Measurements from ENCODE around the gene CABP4.

CABP4 gene

DNA sequence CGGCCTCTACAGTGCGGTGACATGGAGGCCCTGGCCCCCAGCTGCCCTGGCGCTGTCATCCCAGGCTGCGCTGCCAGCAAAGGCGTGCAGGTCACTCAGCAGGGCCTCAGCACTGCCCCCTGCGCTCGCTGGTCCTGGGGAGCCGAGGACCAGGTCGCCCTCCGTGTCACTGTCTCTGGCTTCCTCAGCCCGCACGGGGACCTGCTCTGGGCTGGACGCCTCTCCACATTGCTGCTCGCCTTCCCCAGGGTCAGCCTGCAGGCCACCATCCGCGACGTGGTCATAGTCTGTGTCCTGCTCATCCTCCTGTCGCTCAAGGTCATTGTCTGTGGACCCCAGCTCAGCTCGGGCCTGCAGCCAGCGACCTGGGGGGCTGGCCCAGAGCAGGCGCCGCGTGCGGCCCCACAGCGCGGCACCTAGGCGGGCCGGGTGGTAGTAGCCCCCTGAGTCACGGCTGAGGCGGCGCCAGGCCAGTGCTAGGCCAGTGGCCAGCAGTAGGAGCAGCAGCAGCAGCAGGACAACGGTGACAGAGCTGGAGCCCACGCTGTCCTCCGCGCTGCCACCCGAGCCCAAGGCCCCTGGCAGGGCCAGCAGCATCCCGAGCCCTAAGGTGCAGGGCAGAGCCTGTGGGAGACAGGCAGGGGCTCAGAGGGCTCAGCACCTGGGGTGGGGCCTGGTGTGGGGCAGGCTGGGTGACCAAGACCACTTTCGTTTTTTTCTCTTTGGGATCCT lies 19.3 kb upstream of the CABP4 start:
- DNase-seq (ENCODE audit: low read depth) = no peak

DNA sequence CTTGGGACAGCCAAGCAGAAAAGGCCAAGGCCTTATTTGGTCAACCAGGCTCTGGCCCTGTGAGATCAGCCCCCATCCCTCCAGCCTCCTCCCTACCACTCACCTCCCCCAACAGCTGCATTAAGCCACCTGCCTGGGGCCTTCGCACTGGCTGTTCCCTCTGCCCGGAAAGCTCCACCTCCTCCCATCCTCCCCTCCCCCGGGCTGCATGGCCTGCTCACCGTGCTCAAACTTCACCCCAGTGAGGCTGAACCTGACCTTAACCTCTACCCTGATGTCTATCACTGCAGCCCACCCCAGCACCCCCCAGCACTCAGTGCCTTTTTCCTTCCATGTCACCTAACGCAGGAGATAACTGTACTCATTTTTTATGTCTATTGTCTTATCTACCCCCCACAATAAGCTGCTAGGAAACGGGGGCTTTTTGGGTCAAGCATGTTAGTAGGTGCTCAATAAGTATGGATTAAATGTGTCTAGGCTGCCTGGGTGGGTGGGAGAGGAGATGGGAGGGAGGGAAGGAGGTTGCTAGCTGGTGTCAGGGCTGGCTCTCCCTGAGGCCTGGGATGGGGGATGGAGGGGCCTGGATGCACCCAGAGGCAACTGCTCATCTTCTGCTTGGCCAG lies 18.6 kb upstream of the CABP4 start:
- DNase-seq (ENCODE audit: low read depth) = peak; percentile 34

DNA sequence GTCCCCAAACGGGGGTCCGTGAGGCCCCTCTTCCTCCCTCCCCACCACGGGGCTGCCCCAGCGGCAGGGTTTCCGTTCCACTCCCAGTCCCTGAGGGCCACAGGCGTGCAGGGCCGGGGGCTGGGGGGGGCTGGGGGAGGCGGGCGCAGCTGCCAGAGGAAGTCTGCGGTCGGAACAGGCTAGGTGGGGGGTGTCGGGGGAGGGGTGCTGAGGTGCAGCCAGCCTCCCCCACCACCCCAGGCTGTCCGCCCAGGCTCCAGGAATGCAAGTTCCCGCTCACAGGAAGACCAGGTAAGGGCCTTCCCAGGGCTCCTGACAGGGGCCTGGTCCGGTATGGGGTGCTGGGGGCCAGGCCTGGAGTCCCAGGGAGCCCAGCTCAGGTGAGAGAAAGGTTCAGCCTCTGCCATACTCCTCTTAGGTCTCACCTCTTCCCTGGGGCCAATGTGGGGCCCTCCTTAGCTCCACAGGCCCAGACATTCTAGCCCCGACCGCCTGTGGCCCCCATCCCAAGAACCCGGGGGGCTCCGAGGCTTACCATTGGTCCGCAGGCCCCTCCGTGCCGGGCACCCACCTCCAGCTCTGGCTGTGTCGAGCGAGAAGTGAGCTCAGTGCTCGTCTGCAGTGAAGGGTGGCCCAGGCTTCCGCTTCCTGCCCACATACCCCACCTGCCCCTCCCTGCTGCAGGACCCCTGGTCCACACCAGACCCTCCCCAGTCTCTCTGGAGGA lies 17.9 kb upstream of the CABP4 start, which contains the start of gene PTPRCAP:
Gene PTPRCAP, minus strand, starts transcription at position 601 of the 727 bp plus-strand sequence. Its CDS starts 63 bp downstream, at position 538.
- DNase-seq (ENCODE audit: low read depth) = no peak

DNA sequence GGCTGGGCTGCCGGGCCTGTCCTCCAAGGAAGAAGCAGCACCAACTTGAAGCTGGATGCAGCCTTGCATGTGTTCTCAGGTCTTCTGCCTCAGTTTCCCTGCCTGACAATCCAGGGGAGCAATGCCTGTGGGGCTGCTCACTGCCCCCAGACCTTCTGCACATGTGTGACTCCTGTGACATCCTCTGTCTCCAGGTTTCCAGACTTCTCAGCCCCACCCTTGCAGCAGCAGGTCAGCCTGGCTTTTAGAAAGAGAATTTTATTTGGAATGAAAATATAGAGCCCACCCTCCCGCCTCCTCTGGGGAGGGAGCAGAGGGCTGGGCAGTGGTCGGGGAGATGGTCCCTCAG lies 17.4 kb upstream of the CABP4 start:
- no peak for DNase-seq (ENCODE audit: low read depth)

DNA sequence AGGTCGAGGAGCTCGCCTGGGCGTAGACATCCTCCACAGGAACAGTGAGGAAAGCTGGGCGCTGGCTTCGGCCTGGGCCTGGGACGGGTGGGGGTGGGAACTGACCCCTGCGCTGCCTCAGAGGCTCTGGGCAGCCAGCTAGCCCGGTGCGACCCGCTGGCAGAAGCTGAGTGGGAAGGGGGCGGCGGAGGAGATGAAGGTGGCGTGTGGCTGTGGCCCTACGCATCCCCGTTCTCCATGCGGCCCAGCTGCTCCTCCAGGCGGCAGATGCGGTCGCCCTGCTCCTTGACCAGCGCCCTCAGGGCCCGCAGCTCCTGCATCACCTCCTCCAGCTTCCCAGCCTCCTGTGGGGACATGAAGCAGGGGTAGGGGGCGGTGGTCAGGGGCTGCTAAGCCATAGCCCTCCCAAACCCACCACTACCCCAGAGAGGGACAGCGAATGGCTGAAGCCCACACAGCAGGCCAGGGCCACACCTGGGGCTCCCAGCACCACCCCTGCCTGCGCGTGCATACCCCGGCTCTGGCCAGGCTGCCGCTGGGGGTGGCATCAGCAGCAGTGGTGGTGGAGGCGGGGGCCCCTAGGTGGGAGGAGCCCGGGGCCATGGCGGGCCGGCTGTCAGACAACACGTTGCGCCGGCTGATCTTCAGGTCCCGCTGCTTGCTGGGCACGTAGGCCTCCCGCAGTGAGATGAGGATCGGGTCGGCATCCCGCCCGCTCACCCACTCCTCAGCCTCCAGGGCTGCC lies 16.8 kb upstream of the CABP4 start:
- DNase-seq (ENCODE audit: low read depth) = no peak

DNA sequence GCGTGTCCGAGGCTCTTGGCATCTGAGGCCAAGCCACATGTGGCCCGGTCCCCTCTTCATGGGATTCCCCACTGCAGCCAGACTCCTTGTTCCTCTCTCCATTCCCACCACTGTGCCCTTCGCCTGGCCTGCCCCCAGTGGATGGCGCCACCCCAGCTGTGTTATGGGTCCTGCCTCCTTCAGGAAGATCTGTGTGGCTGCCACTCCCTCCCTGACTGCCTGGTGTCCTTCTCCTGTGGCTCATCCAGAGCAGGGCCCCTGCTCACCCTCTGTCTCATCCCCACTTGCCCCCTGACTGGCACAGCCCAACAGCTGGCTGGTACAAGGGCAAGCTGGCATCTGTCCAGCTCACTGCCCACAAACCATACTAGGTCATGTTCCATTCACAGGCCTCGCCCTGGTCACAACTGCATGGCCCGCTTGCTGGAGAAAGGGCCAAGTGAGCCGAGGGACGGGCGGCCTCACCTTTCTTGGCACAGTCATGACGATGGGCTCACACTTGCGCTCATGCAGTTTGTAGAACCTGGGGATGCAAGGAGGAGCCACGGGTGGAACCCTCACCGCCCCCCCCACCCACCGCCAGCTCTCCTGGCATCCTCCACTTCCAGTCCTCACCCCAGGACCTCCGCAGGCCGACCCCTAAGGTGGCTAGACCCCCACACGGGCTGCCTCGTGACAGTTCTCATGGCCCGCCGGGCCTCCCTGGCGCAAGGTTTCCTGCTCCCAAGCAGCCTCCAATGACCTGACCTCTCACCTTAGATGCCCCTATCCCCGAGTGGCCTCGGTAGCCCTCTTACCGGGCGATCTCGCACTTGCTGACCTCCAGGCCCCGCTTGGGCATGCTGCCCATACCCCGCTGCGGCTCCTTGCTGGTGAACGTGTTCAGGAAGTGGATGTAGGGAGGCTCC lies 15.6 kb upstream of the CABP4 start:
- DNase-seq (ENCODE audit: low read depth) = no peak

DNA sequence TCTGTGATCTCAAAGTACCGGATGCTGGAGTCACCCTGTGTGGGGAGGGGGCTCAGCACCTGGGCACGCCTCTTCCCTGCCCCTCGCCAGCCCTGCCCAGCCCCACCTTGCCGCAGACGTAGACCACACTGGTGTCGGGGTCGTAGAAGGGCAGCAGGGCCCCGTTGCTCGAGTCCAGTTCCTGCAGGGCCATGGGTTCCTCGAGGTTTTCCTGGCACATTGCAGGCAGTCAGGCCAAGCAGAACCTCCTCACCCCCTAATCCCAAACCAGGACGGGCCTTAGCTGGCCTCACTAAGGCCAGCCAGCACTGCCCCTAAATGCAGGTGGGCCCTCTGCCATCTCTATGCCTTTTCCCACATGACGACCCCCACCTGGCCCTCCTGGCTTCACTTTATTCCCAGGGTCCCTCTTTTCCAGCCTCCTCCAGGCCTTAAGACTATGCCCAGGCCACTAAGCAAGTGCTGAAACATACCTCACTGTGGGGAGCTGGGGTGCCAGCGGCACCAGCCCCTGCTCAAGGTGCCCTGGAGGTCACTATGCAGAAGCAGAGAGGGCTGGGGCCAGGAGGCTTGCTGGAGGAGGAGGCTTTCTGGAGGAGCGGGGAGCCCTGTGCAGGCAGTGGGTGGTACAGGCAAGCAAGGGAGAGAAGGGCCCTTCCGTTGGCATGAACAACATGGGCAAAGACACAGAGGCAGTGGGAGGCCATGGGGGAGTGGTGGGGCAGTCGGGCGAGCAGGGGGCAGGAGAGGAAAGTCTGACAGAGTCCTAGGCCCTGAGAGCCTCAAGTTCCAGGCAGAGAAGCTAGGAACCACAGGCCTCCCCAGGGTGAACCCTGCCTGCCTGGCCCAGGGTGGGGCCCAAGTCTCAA lies 14.7 kb upstream of the CABP4 start:
- no peak for DNase-seq (ENCODE audit: low read depth)

DNA sequence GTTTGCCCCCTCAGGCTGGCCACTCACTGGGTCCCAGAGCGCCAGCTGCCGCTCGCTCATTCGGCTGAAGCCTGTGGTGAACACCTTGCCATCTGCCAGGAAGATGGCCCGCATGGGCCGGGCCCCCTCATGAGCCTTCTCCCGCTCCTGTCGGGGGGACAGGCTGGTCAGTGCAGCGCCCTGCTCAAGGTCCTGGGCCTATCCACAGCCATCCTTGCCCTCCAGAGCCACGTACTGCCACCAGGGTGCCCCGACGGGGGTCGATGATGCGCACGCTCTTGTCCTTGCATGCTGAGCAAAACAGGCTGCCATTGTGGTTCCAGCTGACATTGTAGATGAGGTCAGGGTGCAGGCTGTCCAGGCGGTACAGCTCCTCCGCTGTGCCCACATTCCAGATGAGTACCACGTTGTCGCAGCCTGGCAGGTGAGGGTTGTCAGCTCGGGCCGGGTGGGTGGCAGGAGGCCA lies 14.0 kb upstream of the CABP4 start:
- no peak for DNase-seq (ENCODE audit: low read depth)

DNA sequence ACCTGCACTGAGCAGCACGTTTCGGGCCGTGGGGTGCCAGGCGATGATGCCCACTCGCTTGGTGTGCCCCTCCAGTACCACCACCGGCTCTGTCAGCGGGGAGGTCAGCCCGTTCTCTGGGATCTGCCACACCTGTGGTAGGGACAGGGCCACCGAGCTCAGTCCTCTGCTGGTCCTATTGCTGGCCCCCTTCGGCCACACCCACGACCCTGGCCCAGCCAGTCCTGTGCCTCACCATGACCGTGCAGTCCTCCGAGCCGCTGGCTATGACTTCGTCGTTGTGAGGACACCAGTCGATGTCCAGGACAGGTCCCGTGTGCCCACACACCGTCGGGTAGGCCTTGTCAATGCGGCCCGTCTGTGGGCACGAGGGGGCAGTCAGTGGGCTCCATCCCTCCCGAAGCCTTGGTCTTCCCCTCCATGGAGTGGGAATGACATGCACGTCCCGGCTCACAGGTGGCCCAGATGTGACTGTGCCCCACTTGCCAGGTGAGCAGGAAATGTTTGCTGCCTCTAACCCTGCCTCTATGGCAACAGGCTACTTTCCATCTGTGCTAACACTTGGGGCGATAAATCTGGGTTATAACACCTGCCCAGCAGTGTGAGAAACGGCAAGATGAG lies 13.3 kb upstream of the CABP4 start:
- no peak for DNase-seq (ENCODE audit: low read depth)

DNA sequence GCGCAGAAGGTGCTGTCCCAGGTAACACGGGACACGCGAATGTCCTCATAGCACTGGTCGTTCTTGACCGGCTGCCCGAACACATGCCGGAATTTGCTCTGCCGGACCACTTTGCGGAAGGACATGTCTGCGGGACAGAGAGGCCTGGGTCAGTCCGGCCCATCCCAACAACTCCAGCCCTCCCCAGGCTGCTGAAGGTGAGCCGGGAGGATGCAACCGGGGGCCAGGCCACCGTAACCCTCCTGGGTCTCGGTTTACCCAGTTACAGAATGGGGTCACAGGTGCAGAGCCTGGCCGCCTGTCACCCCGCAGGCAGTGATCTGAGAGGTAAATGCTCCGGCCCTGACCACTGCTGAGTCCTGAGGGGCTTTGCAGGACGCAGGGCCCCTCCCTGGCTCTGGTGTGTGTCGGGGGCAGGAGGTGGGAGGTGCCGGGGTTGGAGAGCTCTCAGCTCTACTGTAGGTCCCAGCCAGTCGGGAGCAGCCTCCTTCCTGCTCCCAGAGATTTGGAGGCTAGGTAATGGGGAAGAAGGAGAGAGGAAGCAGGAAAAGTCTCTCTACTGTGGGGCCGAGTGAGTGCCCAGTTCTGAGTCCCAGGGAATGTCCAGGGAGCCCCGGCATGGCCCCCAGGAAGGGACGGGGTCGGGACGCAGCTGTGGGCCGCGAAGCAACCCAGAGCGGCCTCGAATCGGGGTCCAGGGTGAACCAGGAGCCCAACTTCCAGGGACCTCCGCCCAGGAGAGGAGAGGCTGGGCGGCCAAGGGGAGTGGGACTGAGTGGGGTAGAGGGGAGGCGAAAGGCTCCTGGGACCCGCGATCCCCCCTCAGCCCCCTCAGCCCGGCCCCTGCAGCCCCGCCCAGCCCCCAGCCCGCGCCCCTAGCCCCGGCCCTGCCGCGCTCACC lies 12.4 kb upstream of the CABP4 start:
- DNase-seq (ENCODE audit: low read depth) = no peak

DNA sequence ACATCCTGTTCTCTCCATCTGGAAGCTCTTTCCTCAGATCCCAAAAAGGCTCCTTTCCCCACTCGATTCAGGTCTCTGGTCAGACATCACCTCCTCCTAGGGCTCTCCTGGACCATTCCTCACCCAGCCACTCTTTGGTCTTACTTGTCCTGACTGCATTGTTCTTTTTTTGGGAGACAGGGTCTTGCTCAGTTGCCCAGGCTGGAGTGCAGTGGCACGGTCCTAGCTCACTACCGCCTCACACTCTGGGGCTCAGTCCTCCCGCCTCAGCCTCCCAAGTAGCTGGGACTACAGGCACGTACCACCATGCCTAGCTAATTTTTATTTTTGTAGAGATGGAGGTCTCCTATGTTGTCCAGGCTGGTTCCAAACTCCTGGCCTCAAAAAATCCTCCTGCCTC lies 9.6 kb upstream of the CABP4 start:
- DNase-seq (ENCODE audit: low read depth) = no peak

DNA sequence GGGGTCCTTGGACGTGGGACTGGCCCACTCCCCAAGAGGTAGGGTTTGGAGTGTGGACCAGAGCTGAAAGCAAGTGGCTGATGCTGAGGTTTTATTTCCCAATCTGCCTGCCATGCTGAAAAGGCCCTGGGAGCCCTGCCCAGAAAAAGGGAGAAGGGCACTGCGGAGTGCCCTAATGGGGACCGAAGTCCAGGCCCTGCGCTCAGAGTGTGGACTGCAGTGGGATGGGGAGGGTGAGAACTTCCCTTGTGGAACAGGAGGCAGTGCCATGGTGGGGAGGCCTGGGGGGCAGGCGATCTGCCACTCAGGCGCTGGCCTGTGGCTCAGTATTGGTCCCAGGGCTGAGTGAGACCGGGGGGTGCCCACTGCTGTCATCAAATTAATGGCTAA lies 6.9 kb upstream of the CABP4 start:
- no peak for DNase-seq (ENCODE audit: low read depth)

DNA sequence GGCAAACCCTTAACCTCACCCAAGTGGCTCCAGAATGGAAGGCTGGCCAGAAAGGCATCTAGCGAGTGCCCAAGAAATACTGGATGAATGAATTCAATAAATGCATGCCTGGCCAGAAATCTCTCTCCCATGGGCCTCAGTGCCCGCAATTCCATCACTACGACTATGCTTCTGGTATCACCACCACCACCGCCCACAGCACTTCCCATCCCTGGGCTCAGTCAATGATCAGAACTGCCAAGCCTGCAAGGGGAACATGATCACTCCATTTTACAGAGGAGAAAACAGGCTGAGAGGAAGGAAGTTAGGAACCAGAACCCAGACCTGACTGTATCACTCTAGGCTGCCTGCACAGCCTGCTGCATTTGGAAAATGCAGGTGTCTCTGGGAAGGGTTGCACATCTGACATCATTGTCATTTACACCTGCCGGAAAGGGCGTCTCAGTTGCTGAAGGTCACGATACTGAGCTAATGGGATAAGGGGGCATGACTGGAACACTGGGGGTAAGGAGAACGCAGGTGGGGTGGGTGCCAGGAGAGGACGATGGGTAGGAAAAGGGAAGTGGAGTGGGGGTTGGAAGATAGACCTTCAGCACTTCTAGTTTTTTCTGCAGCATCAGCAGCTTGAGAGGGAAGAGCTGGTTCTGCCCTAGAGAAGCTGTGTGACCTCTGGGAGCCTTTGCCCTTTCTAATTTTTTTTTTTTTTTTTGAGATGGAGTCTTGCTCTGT lies 5.9 kb upstream of the CABP4 start:
- no peak for DNase-seq (ENCODE audit: low read depth)

DNA sequence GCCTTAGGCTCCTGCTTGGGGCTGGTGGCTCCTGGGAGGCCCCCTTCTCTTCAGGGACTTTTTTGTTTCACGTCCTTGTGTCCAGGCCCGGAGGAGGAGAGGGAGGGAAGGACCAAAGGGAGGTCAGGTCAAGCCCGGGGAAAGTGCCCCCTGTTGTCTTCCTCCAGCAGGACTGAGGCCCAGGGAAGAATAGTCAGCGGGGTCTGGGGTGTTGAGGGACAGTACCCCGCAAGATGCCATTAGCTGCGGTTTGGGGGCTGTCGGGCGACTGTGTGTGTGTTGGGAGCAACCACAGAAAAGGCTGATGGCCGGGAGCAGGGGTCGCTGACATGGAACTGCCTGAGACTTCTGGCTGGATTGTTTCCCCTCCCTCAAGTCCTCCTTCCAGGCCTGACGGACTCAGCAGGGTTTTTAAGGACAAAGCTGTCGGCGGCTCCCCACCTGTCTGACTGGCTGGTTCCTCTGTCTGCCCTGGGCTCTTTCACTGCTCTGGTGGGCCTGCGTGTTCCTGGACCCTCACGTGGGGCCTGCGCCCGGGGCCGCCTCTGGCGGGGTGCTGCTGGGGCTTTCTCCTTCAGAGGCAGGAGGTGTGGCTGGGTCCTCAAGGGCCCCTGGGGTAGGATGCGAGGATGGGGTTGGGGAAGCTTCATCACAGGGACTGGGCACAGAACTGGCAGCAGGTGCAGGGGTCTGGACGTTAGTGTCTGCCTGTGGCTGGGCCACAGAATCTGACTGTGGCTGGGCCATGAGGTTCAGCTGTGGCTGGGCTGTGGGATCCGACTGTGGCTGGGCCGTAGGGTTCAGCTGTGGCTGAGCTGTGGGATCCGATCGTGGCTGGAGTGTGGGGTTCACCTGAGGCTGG lies 4.1 kb upstream of the CABP4 start:
- DNase-seq (ENCODE audit: low read depth) = no peak

DNA sequence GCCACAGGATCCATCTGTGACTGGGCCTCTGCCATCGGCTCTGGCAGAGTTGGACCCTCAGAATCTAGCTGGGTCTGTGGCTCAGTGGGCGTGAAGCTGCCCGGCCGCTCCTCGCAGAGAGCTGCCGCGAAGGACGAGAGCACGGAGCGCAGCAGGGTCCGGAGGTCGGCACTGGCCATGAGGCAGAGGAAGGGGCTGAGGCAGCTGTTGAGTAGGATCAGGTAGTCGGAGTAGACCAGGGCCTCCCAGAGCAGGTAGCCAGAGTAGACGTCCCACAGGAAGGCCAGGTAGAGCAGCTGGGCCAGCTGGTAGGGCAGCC lies 3.5 kb upstream of the CABP4 start:
- DNase-seq (ENCODE audit: low read depth) = no peak

DNA sequence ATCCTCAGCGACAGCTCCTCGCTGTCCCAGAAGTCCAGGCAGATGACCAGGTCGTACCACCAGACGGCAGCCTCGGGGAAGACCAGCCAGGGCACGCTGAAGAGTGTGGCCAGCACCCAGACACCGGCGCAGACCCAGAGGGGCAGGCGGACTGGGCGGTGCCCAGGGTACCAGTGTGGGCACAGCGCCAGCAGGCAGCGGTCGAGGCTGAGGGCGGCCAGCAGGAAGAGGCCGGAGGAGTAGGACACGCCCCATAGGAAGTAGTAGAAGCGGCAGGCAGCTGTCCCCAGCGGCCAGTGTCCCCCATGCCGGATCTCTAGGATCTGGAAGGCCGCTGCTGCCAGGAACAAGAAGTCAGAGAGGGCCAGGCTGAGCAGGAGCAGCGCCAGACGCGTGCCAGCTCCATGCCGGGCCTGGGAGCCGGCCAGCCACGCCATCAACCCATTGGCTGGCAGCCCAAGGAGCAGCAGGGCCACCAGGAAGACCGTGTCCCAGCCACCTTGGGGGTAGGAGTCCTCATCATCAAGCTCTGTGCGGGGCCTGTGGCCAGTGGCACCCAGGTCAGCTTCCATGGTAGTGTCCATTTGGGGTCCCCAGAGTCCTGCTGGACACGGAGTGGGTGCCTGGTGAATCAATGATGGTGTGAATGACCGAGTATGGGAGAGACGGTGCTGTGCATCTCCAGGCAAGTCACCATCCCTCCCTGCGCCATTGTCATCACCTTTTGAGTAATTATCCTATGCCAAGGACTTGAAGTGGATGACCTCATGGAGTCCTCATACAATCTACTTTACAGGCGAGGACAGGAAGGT lies 2.8 kb upstream of the CABP4 start, which contains the start of gene GPR152:
Gene GPR152, minus strand, starts transcription at position 589 of the 812 bp plus-strand sequence. Its CDS starts 5 bp downstream, at position 584.
- no peak for DNase-seq (ENCODE audit: low read depth)
